ENCODE data around the gene LETM1. TPM values are rescaled to one million over a fixed set of nuclear protein-coding genes. Genes with fewer than 3 reads are reported as not detected.
A peak's percentile ranks its signal among the peaks of the same experiment; 100 is the strongest.

LETM1 gene
- total RNA-seq, 3 donors from 2014 or later: 31.0 to 42.9 (median 32.5) TPM

DNA sequence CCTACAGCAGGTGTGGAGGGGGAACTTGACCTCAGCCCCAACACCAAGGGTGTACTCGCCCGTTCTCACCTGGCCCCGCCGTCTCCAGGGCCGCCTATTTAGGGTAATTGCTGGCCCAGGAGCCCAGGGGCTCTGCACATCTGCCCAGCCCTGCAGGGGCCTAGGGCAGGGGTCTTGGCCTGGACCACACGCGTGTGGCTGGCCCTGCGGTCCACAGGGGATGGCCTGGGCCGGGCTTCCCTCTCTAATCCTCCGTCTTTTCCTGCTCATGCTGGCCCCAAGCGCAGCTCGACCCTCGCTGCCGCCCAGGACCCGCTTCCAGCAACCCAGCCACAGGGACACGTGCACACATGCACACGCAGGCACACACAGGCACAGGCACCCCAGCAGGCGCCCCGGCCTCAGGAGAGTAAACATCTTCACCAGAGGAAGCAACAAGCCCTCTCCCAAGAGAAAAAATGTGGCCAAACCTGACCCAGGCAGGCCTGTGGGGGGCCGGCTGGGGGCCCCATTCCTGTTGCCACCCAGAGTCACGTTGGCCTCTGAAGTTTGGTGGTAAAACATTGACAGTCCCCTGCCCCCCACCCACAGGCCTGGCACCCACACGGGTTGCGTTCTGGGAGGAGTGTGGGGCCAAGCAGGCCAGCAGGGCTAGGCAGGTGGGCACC, 87.5 kb downstream of the LETM1 start:
- no peak for TF ChIP-seq POLR2A (IDR thresholded peaks at IDR 0.05)
- TF ChIP-seq POLR2AphosphoS5 (IDR thresholded peaks at IDR 0.05): no peak
- TF ChIP-seq CTCF (IDR thresholded peaks at IDR 0.05): no peak
- no peak overlapping the region for H3K4me3 ChIP-seq

GRCh38 chr4:1767770-1768366, 88.1 kb downstream of the LETM1 start:
- intact Hi-C loops (cut with DNase I; ENCODE audit: low total_unique reads): loop anchor here (1.0 kb wide), 1 partner anchor 18 kb away; no protein-coding TSS in a partner anchor
- H3K4me1 ChIP-seq: peaks cover 0 to 6% of the 10 kb centered on the region in 2 donors

More for the DNA sequence above, 87.5 kb downstream of the LETM1 start:
- intact Hi-C loops (cut with DNase I; ENCODE audit: low total_unique reads): no loop called here
- no peaks in the 10 kb centered on the region for H3K9me3 ChIP-seq
- DNase-seq (ENCODE audit: low spot score in 2 of 2): no peak
- no peaks in the 10 kb centered on the region for H3K36me3 ChIP-seq
- peaks cover 0 to 4% of the 10 kb centered on the region in 2 donors for H3K27me3 ChIP-seq
- H3K4me1 ChIP-seq: peaks cover 0 to 4% of the 10 kb centered on the region in 2 donors
- H3K27ac ChIP-seq: no peak overlapping the region

GRCh38 chr4:1767061-1767769, 88.7 kb downstream of the LETM1 start:
- TF ChIP-seq POLR2A (IDR thresholded peaks at IDR 0.05): no peak
- no peak for TF ChIP-seq CTCF (IDR thresholded peaks at IDR 0.05)
- no peak for TF ChIP-seq POLR2AphosphoS5 (IDR thresholded peaks at IDR 0.05)
- Histone ChIP-seq H3K27me3 (peaks cover 0 to 4% of the 10 kb centered on the region in 2 donors), H3K9me3 (no peaks in the 10 kb centered on the region), H3K27ac (no peak overlapping the region), H3K4me3 (peak overlapping the region; percentile 32 to 77 (median 52)), H3K4me1 (peaks cover 0 to 6% of the 10 kb centered on the region in 2 donors), H3K36me3 (no peaks in the 10 kb centered on the region)
- DNase-seq (ENCODE audit: low spot score in 2 of 2): no peak
- intact Hi-C loops (cut with DNase I; ENCODE audit: low total_unique reads): loop anchor here (1.0 kb wide), 1 partner anchor 19 kb away; no protein-coding TSS in a partner anchor

More at GRCh38 chr4:1767770-1768366, 88.1 kb downstream of the LETM1 start:
- Histone ChIP-seq H3K36me3 (no peaks in the 10 kb centered on the region), H3K9me3 (no peaks in the 10 kb centered on the region), H3K27me3 (peaks cover 0 to 4% of the 10 kb centered on the region in 2 donors), H3K4me3 (peak overlapping the region; percentile 32 to 77 (median 52)), H3K27ac (no peak overlapping the region)
- no peak for TF ChIP-seq POLR2AphosphoS5 (IDR thresholded peaks at IDR 0.05)
- TF ChIP-seq CTCF (IDR thresholded peaks at IDR 0.05): no peak
- no peak for TF ChIP-seq POLR2A (IDR thresholded peaks at IDR 0.05)
- DNase-seq (ENCODE audit: low spot score in 2 of 2): no peak

GRCh38 chr4:1766106-1767060, 89.6 kb downstream of the LETM1 start:
- intact Hi-C loops (cut with DNase I; ENCODE audit: low total_unique reads): loop anchor here (1.0 kb wide), 1 partner anchor 20 kb away; no protein-coding TSS in a partner anchor
- H3K36me3 ChIP-seq: no peaks in the 10 kb centered on the region
- no peak for DNase-seq (ENCODE audit: low spot score in 2 of 2)
- no peak overlapping the region for H3K27ac ChIP-seq
- peaks cover 0 to 4% of the 10 kb centered on the region in 2 donors for H3K27me3 ChIP-seq
- TF ChIP-seq POLR2AphosphoS5 (IDR thresholded peaks at IDR 0.05) (no peak), POLR2A (IDR thresholded peaks at IDR 0.05) (no peak), CTCF (IDR thresholded peaks at IDR 0.05) (no peak)
- H3K4me3 ChIP-seq: peak overlapping the region; percentile 32 to 77 (median 52)
- H3K4me1 ChIP-seq: peaks cover 0 to 6% of the 10 kb centered on the region in 2 donors
- no peaks in the 10 kb centered on the region for H3K9me3 ChIP-seq
